K562 (cell line): ENCODE results near the gene GHITM. TPM values are rescaled to one million over a fixed set of nuclear protein-coding genes. Genes with fewer than 3 reads are reported as not detected.

ENCODE experiments used
- ATF1 ChIP-seq, 2 experiments: fragments of 450-650 bp in 1 of 2; IDR thresholded peaks; 2 replicates each; pipeline ENCODE4 v1.6.1; 2016; ENCODE audit warnings: missing compliant biosample characterization in 1 of 2, missing genetic modification characterization in 1 of 2
- DLX4 ChIP-seq: fragments of 250-450 bp; sonication (Bioruptor Pico); IDR thresholded peaks from 2 replicates; pipeline ENCODE4 v1.6.1; 2021; ENCODE audit warnings: mild to moderate bottlenecking
- E2F8 ChIP-seq: fragments of 450-650 bp; IDR thresholded peaks from 2 replicates; pipeline ENCODE4 v1.7.1; 2018; ENCODE audit warnings: mild to moderate bottlenecking, low read depth; ENCODE audit not compliant: partially characterized antibody
- MYBL2 ChIP-seq, 2 experiments: fragments of 450-650 bp in 1 of 2; sonication (generic) in 1 of 2; formaldehyde crosslinking in 1 of 2; IDR thresholded peaks; 2 replicates each; pipeline versions ENCODE4 v1.6.1 to v1.8.1; 2017 to 2022; ENCODE audit warnings: borderline replicate concordance in 1 of 2, inconsistent platforms in 1 of 2, low read depth in 1 of 2, mild to moderate bottlenecking in 1 of 2, missing genetic modification reagents in 1 of 2, moderate library complexity in 1 of 2
- NCOA4 ChIP-seq: fragments of 450-650 bp; IDR thresholded peaks from 2 replicates; pipeline ENCODE4 v1.6.1; 2018; ENCODE audit warnings: mild to moderate bottlenecking; ENCODE audit not compliant: partially characterized antibody
- NR2F6 ChIP-seq: fragments of 450-650 bp; formaldehyde crosslinking; IDR thresholded peaks from 2 replicates; pipeline ENCODE4 v1.4.0; 2020; ENCODE audit warnings: mild to moderate bottlenecking
- PREB ChIP-seq: sonication (generic); formaldehyde crosslinking; IDR thresholded peaks from 2 replicates; pipeline ENCODE4 v1.8.1; 2023; ENCODE audit warnings: mild to moderate bottlenecking, missing genetic modification reagents
- PRMT5 ChIP-seq: sonication (generic); formaldehyde crosslinking; IDR thresholded peaks from 2 replicates; pipeline ENCODE4 v1.5.0; 2020; ENCODE audit warnings: missing genetic modification reagents
- SMARCB1 ChIP-seq: IDR thresholded peaks from 2 replicates; pipeline ENCODE4 v1.6.1; 2011; ENCODE audit warnings: improper control_type of control experiment, low read depth; ENCODE audit not compliant: insufficient read length
- SNRNP70 ChIP-seq: fragments of 200-400 bp; formaldehyde crosslinking; optimal IDR thresholded peaks from 2 replicates; pipeline ENCODE3; 2017; ENCODE audit warnings: low read depth, low read length
- TCF7L2 ChIP-seq: fragments of 150-350 bp; IDR thresholded peaks from 2 replicates; pipeline ENCODE4 v1.6.1; 2016; ENCODE audit warnings: low read depth, mild to moderate bottlenecking, low read length, moderate library complexity
- ZBTB9 ChIP-seq: fragments of 450-650 bp; formaldehyde crosslinking; IDR thresholded peaks from 2 replicates; pipeline ENCODE4 v1.4.0; 2020; ENCODE audit warnings: mild to moderate bottlenecking, moderate library complexity
- ZNF274 ChIP-seq: IDR thresholded peaks from 2 replicates; pipeline ENCODE4 v1.6.1; 2011; ENCODE audit warnings: low read depth, mild to moderate bottlenecking, low read length, moderate library complexity, borderline replicate concordance
- ZNF280B ChIP-seq: fragments of 250-450 bp; sonication (Bioruptor Pico); IDR thresholded peaks from 2 replicates; pipeline ENCODE4 v1.5.1; 2021; ENCODE audit warnings: mild to moderate bottlenecking
- ZNF780A ChIP-seq: fragments of 250-450 bp; sonication (Bioruptor Pico); IDR thresholded peaks from 2 replicates; pipeline ENCODE4 v1.5.0; 2021; ENCODE audit warnings: mild to moderate bottlenecking
- polyA plus RNA-seq, 8 experiments: library from polyadenylated mRNA; depleted of rRNA in 4 of 8; stranded (reverse) in 5 of 8; unstranded in 3 of 8; fragments of >200 nt; fragmentation: Nextera tagmentation in 2 of 8; fragmentation: Illumina TruSeq in 1 of 8; extraction: Ambion mirVana in 2 of 8; extraction: Trizol in 1 of 8; gene quantifications; 2 replicates each; pipeline versions ENCODE4 v1.2.1 to v1.2.3, GENCODE V29; 2011 to 2014; ENCODE audit warnings: inconsistent platforms in 1 of 8, missing spikeins in 1 of 8
- total RNA-seq, 7 experiments: library from RNA; depleted of rRNA in 6 of 7; stranded (reverse); fragments of >200 nt in 6 of 7; fragmentation: Illumina TruSeq in 2 of 7; extraction: Trizol in 2 of 7; gene quantifications; 2 replicates each; pipeline versions ENCODE4 v1.2.1 to v1.2.3, GENCODE V29; 2011 to 2021; ENCODE audit warnings: low replicate concordance in 1 of 7
- TF ChIP-seq, protein P1 (sequence below): fragments of 450-650 bp; formaldehyde crosslinking; IDR thresholded peaks from 2 replicates; pipeline ENCODE4 v1.4.0; 2020; ENCODE audit warnings: mild to moderate bottlenecking, moderate library complexity
- TF ChIP-seq, protein P2 (sequence below): fragments of 450-650 bp; IDR thresholded peaks from 2 replicates; pipeline ENCODE4 v1.6.1; 2017; ENCODE audit warnings: antibody characterized with exemption

GHITM gene
- total and polyA plus RNA-seq, 9 of the 15 experiments (the other 6 are each of a cell fraction or from before 2014, with no cell fraction given) = 322 to 1,258 (median 386) TPM

DNA sequence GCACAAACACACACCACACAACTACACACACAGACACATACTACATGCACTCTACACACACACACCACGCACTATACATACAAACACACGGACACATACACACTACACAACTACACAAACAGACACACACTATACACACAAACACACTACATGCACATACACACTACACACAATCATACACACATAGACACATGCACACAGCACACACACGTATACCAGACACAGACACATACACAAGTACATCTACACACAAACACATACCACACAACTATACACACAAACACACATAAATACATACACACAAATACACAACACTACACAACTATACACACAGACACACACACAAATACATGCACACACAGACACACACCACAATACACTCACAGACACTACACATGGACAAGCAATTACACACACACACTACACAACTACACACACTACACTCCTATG is 38.9 kb downstream of the GHITM start (continued):
- TF ChIP-seq SNRNP70 (no peak), DLX4 (CRISPR knock-in tag) (no peak), NR2F6 (CRISPR knock-in tag) (no peak), E2F8 (no peak), SMARCB1 (no peak), PREB (CRISPR knock-in tag) (no peak), MYBL2 (IDR thresholded peaks at IDR 0.05; ENCODE audit: low read depth) (0 out of 2 replicates have a peak, but pooled peaks have one; percentile 43), MYBL2 (CRISPR knock-in tag; IDR thresholded peaks at IDR 0.05; ENCODE audit: borderline replicate concordance) (no peak), TCF7L2 (no peak), ZNF274 (no peak), ZNF280B (CRISPR knock-in tag) (no peak), ZBTB9 (no peak), NCOA4 (peak; percentile 8), ZNF780A (CRISPR knock-in tag) (no peak), ATF1 (CRISPR knock-in tag; IDR thresholded peaks at IDR 0.05) (no peak), ATF1 (tag; IDR thresholded peaks at IDR 0.05) (no peak), PRMT5 (CRISPR knock-in tag) (no peak)
- TF ChIP-seq, protein P1, sequence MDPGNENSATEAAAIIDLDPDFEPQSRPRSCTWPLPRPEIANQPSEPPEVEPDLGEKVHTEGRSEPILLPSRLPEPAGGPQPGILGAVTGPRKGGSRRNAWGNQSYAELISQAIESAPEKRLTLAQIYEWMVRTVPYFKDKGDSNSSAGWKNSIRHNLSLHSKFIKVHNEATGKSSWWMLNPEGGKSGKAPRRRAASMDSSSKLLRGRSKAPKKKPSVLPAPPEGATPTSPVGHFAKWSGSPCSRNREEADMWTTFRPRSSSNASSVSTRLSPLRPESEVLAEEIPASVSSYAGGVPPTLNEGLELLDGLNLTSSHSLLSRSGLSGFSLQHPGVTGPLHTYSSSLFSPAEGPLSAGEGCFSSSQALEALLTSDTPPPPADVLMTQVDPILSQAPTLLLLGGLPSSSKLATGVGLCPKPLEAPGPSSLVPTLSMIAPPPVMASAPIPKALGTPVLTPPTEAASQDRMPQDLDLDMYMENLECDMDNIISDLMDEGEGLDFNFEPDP = no peak
- TF ChIP-seq, protein P2, sequence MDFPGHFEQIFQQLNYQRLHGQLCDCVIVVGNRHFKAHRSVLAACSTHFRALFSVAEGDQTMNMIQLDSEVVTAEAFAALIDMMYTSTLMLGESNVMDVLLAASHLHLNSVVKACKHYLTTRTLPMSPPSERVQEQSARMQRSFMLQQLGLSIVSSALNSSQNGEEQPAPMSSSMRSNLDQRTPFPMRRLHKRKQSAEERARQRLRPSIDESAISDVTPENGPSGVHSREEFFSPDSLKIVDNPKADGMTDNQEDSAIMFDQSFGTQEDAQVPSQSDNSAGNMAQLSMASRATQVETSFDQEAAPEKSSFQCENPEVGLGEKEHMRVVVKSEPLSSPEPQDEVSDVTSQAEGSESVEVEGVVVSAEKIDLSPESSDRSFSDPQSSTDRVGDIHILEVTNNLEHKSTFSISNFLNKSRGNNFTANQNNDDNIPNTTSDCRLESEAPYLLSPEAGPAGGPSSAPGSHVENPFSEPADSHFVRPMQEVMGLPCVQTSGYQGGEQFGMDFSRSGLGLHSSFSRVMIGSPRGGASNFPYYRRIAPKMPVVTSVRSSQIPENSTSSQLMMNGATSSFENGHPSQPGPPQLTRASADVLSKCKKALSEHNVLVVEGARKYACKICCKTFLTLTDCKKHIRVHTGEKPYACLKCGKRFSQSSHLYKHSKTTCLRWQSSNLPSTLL = peak; percentile 46; the same call in 1 of the 2 replicates
